Measurements from ENCODE around the gene RMDN3. TPM values are rescaled to one million over a fixed set of nuclear protein-coding genes. Genes with fewer than 3 reads are reported as not detected.

The RMDN3 gene
- total and polyA plus RNA-seq, 5 experiments from 2014 or later, result 13.4 to 19.4 (median 18.2) TPM

- Mint-ChIP-seq H3K9me3 (no peaks in the 10 kb centered on the region), H3K4me1 (peaks cover 8 to 33% (median 27%) of the 10 kb centered on the region in 4 donors), H3K27me3 (no peaks in the 10 kb centered on the region), H3K27ac (peak overlapping the region in 4 of 10 donors; percentile 37 to 62 (median 50)), H3K4me3 (no peak overlapping the region), H3K36me3 (peaks cover 0 to 39% (median 0%) of the 10 kb centered on the region in 3 donors)
- ATAC-seq (no peak), DNase-seq (no peak)
- POLR2A ChIA-PET, result interaction anchor here (0.6 to 1.1 kb wide), 2 partner anchors 13 to 17 kb away, joined by 3 to 5 read pairs; no protein-coding TSS in a partner anchor
Measured at GRCh38 chr15:40771242-40771641, 16.2 kb upstream of the RMDN3 start.

GRCh38 chr15:40770147-40770721 is 15.2 kb upstream of the RMDN3 start:
- Mint-ChIP-seq H3K4me3 (peak overlapping the region; percentile 16 to 82 (median 77)), H3K4me1 (peaks cover 15 to 41% (median 36%) of the 10 kb centered on the region in 4 donors), H3K27ac (peak overlapping the region; percentile 25 to 98 (median 94)), H3K9me3 (no peaks in the 10 kb centered on the region), H3K36me3 (peaks cover 0 to 32% (median 0%) of the 10 kb centered on the region in 3 donors), H3K27me3 (no peaks in the 10 kb centered on the region)
- DNase-seq, result no peak
- POLR2A ChIA-PET, result interaction anchor here (0.6 to 3.0 kb wide), 12 partner anchors 8 to 192 kb away, joined by 3 to 12 read pairs (median 4); partner anchors contain the start of genes RAD51 and VPS18
- no peak for ATAC-seq

GRCh38 chr15:40769274-40770146 is 14.5 kb upstream of the RMDN3 start, which contains the start of gene C15orf62:
TSS of gene C15orf62 (plus strand) at chr15:40769980. CDS start at chr15:40770496, 516 bp downstream.
- POLR2A ChIA-PET, result interaction anchor here (0.6 to 3.0 kb wide), 14 partner anchors 9 to 520 kb away, joined by 3 to 12 read pairs (median 4); partner anchors contain the start of genes RAD51 and VPS18
- peak; percentile 64 to 73 for ATAC-seq
- H3K4me1 Mint-ChIP-seq, result peaks cover 18 to 48% (median 43%) of the 10 kb centered on the region in 4 donors
- H3K4me3 Mint-ChIP-seq, result peak within 1 kb of the TSS; percentile 57 to 82 (median 77)
- DNase-seq, result peak; percentile 33 to 83 (median 54)
- H3K27ac Mint-ChIP-seq, result peak within 1 kb of the TSS; percentile 88 to 98 (median 94)
- H3K36me3 Mint-ChIP-seq, result peaks cover 0 to 25% (median 0%) of the 10 kb centered on the region in 3 donors
- no peaks in the 10 kb centered on the region for H3K9me3 Mint-ChIP-seq
- no peaks in the 10 kb centered on the region for H3K27me3 Mint-ChIP-seq

GRCh38 chr15:40768521-40769273 is 13.6 kb upstream of the RMDN3 start:
- ATAC-seq (peak in 1 of 2 donors; percentile 0), DNase-seq (no peak)
- H3K9me3 Mint-ChIP-seq, result no peaks in the 10 kb centered on the region
- peak overlapping the region; percentile 16 to 82 (median 75) for H3K4me3 Mint-ChIP-seq
- peaks cover 0 to 17% (median 0%) of the 10 kb centered on the region in 3 donors for H3K36me3 Mint-ChIP-seq
- peak overlapping the region; percentile 76 to 98 (median 94) for H3K27ac Mint-ChIP-seq
- POLR2A ChIA-PET, result interaction anchor here (0.6 to 3.0 kb wide), 8 partner anchors 8 to 521 kb away, joined by 3 to 12 read pairs (median 6); partner anchors contain the start of genes RAD51 and VPS18
- H3K4me1 Mint-ChIP-seq, result peaks cover 18 to 50% (median 48%) of the 10 kb centered on the region in 4 donors
- no peaks in the 10 kb centered on the region for H3K27me3 Mint-ChIP-seq

GRCh38 chr15:40767838-40768500 is 12.9 kb upstream of the RMDN3 start:
- peaks cover 18 to 57% (median 55%) of the 10 kb centered on the region in 4 donors for H3K4me1 Mint-ChIP-seq
- no peak overlapping the region for H3K4me3 Mint-ChIP-seq
- H3K27ac Mint-ChIP-seq, result peak overlapping the region in 8 of 10 donors; percentile 20 to 98 (median 92)
- peaks cover 0 to 12% (median 0%) of the 10 kb centered on the region in 3 donors for H3K36me3 Mint-ChIP-seq
- DNase-seq (no peak), ATAC-seq (no peak)
- no peaks in the 10 kb centered on the region for H3K9me3 Mint-ChIP-seq
- POLR2A ChIA-PET, result interaction anchor here (1.8 to 3.0 kb wide), 4 partner anchors 11 to 73 kb away, joined by 6 to 12 read pairs (median 9); partner anchors contain the start of gene RAD51
- H3K27me3 Mint-ChIP-seq, result no peaks in the 10 kb centered on the region

GRCh38 chr15:40766906-40767837 is 12.1 kb upstream of the RMDN3 start:
- Mint-ChIP-seq H3K36me3 (peaks cover 0 to 9% (median 0%) of the 10 kb centered on the region in 3 donors), H3K4me1 (peaks cover 18 to 59% (median 57%) of the 10 kb centered on the region in 4 donors), H3K27me3 (no peaks in the 10 kb centered on the region), H3K4me3 (no peak overlapping the region), H3K27ac (peak overlapping the region in 2 of 10 donors; percentile 19 to 63), H3K9me3 (no peaks in the 10 kb centered on the region)
- DNase-seq (no peak), ATAC-seq (no peak)
- POLR2A ChIA-PET, result interaction anchor here (1.1 to 2.0 kb wide), 4 partner anchors 7 to 72 kb away, joined by 3 to 8 read pairs (median 4); partner anchors contain the start of gene RAD51

GRCh38 chr15:40766194-40766815 is 11.3 kb upstream of the RMDN3 start:
- H3K4me1 Mint-ChIP-seq, result peaks cover 18 to 59% (median 58%) of the 10 kb centered on the region in 4 donors
- peak overlapping the region in 3 of 10 donors; percentile 18 to 78 (median 77) for H3K4me3 Mint-ChIP-seq
- DNase-seq, result no peak
- peak overlapping the region; percentile 72 to 94 (median 85) for H3K27ac Mint-ChIP-seq
- H3K9me3 Mint-ChIP-seq, result no peaks in the 10 kb centered on the region
- H3K36me3 Mint-ChIP-seq, result peaks cover 0 to 7% (median 0%) of the 10 kb centered on the region in 3 donors
- POLR2A ChIA-PET, result interaction anchor here (0.6 to 1.7 kb wide), 4 partner anchors 8 to 213 kb away, joined by 3 to 5 read pairs (median 4); partner anchors contain the start of gene RAD51
- H3K27me3 Mint-ChIP-seq, result no peaks in the 10 kb centered on the region
- no peak for ATAC-seq

- Mint-ChIP-seq H3K9me3 (no peaks in the 10 kb centered on the region), H3K4me1 (peaks cover 13 to 51% (median 48%) of the 10 kb centered on the region in 4 donors), H3K27ac (peak overlapping the region; percentile 77 to 94 (median 88)), H3K4me3 (peak overlapping the region; percentile 77 to 92 (median 88)), H3K36me3 (peaks cover 0 to 2% (median 0%) of the 10 kb centered on the region in 3 donors), H3K27me3 (no peaks in the 10 kb centered on the region)
- POLR2A ChIA-PET, result interaction anchor here (0.6 to 2.6 kb wide), 6 partner anchors 11 to 130 kb away, joined by 3 to 14 read pairs (median 4); partner anchors contain the start of genes RAD51 and VPS18
- ATAC-seq (no peak), DNase-seq (peak in 2 of 10 donors; percentile 21 to 24)
Measured at GRCh38 chr15:40764629-40765103, 9.6 kb upstream of the RMDN3 start.

GRCh38 chr15:40763801-40764628 is 9.0 kb upstream of the RMDN3 start, which contains the start of gene GCHFR:
TSS of gene GCHFR (plus strand) at chr15:40764068. CDS start at chr15:40764181, 113 bp downstream.
- H3K4me3 Mint-ChIP-seq, result peak within 1 kb of the TSS; percentile 77 to 92 (median 88)
- POLR2A ChIA-PET, result interaction anchor here (0.6 to 2.6 kb wide), 5 partner anchors 12 to 131 kb away, joined by 3 to 14 read pairs (median 5); partner anchors contain the start of genes RAD51 and VPS18

More at GRCh38 chr15:40763801-40764628, 9.0 kb upstream of the RMDN3 start, which contains the start of gene GCHFR:
- Mint-ChIP-seq H3K36me3 (peaks cover 0 to 2% (median 0%) of the 10 kb centered on the region in 3 donors), H3K9me3 (no peaks in the 10 kb centered on the region), H3K27ac (peak within 1 kb of the TSS; percentile 77 to 94 (median 90)), H3K27me3 (no peaks in the 10 kb centered on the region), H3K4me1 (peaks cover 9 to 45% (median 42%) of the 10 kb centered on the region in 4 donors)
- DNase-seq, result peak; percentile 34 to 75 (median 60)
- peak; percentile 44 to 68 for ATAC-seq
